ENCODE data around the gene THOP1. TPM values are rescaled to one million over a fixed set of nuclear protein-coding genes. Genes with fewer than 3 reads are reported as not detected.

The THOP1 gene
- polyA plus RNA-seq, 12 donors = 28.9 to 48.0 (median 38.7) TPM; not detected in 1

DNA sequence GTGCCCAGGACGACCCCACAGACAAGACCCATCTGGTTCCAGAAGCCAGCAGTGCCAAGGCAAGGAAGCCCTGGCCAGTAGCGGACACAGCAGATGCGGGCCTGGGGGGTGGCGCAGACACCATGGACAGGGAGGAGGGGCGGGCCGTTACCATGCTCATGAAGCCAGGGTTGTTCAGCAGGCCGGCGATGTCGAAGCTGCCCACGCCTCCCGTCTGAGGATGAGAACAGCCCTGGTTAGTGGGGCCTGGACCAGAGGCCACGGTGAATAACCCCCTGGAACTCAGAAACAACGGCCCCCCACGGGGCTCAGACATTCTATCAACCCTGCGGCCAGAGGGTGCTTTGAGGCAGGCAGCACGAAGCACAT lies 24.0 kb upstream of the THOP1 start:
- DNase-seq = no peak

DNA sequence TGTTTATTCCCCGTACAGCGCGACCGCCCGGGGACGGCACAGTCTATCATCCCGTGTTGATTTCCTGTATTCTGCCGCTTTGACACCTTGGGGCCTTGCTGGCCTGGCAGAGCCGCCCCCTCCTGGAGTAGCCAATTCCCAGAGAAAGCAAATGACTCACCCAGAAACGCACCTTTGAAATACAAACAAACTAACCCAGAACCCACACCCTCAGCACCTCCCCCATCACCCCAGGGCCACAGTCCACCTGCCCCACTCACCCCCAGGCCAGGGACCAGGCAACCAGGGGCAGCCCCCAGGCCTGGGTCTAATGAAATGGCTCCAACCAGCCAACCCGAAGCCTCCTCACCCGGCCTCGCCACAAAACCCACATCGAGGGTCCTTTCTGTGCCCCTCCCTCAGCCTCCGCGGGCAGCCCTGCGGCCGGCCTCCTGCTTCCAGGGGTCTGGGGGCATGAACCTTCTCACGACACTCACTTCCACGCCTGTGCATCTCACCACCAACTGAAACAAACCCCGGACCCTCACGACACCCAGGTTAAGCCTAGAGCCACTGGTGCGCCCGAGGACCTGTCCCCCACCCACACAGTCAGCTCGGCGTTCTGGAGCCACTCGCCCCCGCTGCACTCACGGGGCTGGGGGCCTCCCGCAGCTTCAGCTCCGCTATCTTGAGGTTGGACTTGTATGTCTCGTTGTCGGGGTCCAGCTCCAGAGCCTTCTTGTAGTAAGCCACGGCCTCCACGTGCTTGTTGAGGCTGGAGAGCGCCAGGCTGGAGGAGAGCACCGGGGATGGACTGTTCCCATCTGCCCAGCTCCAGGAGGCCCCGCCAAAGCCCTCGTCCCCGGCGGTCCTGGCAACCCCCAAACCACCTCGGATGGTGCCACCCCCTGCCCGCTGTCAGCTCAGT lies 23.2 kb upstream of the THOP1 start:
- DNase-seq = no peak

DNA sequence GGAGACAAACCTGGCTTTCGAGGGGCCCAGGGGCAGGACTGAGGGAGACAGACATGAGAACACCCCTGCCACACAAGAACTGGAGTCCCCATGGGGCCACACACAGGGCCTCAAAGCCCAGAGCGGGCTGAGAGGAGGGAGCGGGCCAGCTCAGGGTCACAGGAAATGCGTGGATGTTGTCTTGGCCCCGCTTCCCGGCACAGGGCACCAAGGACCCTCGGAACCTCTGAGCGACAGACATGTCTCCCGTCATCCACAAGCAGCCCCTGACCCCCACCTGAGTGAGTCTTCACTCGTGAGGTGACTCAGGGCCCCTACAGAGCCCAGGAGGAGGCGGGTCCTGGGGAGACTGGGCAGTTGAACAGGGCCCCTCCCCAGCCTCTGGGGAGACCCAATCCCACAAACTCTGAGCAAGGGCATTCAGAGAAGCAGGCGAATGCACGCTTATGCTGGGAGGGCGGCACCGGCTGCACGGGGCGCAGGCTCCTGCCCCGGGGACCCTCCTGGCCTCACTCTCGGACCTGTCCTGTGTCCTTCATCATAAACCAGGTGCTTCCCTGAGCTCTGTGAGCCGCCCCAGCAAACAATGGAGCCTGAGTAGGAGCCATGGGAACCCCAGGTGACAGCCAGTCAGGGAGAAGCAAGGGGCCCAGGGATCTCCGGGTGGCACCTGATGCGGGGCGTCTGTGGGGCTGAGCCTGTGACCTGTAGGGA lies 22.4 kb upstream of the THOP1 start:
- no peak for DNase-seq

DNA sequence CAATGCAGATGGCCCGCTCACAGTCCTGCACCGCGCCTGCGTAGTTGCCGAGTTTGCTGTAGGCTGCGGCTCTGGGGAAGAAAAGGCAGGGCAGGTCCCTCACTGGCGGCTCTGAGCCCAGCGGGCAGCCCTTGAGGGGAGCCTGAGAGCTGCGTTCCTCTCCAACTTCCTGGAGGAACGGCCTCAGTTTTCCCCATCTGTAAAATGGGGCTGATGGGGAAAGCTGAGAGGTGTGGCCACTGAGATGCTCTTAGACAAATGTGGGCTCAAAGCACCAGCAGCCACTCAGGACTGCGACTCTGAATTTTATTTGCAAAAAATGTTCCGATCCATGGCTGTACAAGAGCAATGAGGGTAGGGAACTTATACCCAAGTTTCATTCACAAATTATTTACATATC lies 21.6 kb upstream of the THOP1 start:
- no peak for DNase-seq

DNA sequence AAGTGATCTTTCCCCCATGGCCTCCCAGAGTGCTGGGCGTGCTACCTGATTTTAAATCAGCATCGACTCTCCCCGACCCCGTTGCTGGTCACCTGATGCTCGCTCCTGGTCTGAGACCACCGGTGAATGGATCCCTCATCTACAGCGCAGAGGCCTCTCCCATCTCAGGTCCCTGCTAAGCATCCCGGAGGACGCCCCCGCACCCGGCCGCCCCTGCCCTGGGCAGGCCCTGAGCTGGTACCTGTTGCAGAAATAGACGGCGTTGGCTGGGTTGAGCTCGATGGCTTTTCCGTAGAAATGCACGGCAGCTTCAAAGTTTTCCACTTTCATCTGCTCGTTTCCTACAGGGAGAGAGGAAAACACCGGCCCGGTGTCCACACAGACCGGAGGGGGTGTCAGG lies 20.4 kb upstream of the THOP1 start:
- no peak for DNase-seq

DNA sequence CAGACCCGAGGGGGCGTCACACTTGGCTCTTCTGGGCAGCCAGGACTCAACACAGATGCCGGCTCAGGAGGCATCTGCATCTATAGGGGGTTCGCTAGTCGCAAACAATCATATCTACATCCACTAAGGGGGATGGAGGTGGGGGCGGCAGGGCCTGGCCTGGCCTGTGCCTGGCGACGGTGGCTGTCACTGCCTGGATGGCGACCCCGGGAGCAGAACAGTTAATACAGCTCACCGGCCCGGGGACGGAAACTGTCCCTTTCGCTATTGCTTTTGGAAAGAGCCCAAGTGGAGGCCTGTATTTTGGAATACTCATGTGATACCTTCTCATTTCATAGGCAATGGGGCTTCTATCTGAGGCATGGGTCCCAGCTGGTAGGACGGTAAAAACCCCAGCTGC lies 19.9 kb upstream of the THOP1 start:
- DNase-seq = no peak

DNA sequence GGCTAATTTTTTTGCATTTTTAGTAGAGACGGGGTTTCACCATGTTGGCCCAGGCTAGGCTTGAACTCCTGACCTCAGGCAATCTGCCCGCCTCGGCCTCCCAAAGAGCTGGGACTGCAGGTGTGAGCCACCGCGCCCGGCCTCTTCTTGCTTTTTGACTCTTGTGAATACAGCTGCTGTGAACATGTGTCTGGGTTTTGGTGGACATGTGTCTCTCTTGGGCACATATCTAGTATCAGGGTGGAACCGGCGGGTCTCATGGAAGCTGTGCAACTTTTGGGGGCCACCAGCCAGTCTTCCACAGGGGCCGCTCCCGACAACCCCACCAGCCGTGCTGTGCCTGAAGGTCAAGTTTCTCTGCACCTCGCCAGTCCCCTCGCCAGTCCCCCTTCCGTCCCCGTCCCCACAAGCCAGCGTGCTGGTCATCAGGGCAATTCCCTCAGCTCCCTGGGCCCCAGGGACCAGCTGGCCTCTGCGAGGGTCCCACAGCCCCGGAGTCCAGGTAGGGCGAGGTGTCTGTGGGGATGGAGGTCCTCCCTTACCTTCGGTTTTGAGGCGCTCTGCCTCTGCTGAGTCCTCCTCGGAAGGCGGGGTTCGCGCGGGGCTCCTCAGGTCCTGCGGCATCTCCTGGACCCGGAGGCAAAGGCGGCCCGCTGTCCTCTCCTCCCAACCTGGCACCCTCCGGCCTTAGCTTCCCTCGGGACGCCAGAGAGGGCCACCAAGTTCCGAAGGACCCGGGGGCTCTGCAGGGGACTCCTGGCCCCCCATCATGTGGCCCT lies 18.5 kb upstream of the THOP1 start:
- DNase-seq = no peak

DNA sequence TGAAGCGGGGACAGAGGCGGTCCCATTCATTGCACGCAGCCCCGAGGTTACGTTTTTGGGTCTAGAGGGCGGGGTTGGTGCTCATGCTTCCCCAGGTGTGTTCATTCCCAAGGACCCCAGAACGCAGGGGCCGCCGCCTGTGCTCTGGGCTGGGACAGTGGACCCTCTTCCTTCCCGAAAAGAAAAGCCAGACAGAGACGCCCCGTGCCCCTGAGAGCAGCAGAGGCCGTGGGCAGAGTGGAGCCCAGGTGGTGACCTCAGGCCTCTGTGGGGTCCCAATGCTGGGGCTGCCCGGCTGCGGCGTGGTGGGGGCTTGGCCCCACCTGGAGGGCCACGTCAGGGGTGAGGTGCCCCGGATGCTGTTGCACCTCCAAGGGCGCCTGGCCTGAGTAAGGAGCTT lies 17.6 kb upstream of the THOP1 start:
- DNase-seq = no peak

DNA sequence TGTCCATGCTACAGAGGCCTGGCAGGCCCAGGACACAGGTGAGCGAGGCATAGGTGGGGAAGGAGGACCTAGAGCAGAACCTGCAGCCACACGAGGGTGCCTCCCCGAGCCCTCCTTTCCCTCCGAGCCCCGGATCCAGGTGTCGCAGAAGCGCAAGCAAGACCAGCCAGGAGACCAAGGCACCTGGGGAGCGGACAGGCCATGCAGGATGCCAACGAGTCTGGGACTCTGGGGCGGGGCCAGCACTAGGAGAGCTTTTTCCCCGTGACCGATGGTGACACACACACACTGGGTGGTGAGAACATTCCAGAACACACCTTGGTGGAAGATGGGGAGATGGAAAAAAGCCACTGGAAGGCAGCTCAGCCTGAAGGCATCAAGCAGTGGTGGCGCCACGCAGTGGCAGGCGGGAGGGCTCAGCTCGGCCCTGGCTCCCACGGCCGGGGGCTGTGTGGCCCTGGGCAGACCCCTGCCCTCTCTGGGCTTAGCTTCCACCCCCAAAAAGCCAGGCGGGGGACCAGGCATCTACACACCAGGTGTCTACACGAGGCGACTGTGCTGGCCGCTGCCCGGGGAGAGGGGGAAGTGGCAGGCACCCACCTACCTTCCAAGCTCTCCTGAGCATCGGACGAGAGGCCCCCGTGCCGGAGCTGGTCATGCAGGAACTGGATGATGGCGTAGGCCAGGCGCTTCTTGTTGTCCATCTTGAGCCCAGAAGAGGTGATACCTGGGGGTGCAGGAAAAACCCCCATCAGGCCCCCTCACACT lies 16.8 kb upstream of the THOP1 start:
- no peak for DNase-seq

DNA sequence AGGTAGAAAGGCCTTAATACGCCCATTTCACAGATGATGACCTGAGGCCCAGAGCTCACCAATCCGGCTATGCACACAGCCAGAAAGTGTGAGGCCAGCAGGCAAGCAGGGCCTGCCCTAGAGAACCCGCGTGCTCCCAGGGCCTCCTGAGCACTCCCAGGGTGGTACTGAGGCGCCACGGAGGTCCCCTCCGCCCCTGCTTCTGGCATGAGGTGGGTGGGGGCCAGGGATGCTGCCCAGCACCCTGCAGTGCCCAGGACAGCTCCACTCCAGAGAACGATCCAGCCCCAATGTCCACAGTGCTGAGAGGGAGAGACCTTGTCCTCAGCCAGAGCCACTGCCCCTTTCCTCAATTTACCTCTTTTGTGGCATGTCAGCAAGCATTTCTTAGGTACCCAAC lies 16.1 kb upstream of the THOP1 start:
- no peak for DNase-seq

DNA sequence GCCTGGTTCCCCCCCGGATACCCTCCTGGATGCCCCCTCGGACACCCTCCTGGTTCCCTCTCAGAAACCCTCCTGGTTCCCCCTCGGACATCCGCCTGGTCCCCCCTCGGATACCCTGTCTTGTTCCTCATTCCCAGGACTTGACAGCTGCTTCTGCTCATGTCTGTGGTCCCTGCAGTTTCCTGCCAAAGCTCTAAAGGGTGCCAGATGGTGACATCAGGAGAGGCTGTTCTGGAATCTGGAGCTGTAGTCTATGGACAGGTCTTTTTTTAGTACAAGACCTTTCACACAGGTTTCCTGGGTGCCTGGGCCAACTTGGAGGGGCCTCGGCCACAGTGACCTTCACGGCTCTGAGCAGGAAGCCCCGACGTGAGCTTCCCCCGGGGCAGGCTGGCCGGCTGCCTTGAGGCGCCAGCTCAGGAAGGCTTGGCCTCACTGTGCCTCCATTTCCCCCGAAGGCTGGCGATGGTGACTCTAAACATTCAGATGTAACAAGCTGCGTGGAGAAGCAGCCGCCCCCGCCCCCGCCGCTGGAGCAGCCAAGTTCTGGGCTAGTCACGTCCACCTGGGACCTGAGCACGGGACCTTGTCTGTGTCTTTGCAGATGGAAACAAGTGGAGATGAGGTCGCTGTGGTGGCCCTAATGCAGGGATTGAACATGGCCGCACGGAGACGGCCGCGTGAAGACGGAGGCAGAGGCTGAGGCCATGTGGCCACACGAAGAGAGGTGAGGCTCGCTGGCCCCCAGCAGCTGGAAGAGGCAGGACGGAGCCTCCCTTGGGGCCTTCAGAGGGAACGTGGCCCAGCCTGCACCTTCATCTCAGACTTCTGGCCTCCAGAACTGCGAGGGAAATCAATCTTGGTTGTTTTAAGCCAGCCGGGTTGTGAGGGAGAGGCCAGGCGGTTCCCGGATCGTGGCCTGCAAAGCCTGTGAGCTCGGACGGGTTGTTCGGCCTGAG lies 15.0 kb upstream of the THOP1 start:
- peak; percentile 75 for DNase-seq

DNA sequence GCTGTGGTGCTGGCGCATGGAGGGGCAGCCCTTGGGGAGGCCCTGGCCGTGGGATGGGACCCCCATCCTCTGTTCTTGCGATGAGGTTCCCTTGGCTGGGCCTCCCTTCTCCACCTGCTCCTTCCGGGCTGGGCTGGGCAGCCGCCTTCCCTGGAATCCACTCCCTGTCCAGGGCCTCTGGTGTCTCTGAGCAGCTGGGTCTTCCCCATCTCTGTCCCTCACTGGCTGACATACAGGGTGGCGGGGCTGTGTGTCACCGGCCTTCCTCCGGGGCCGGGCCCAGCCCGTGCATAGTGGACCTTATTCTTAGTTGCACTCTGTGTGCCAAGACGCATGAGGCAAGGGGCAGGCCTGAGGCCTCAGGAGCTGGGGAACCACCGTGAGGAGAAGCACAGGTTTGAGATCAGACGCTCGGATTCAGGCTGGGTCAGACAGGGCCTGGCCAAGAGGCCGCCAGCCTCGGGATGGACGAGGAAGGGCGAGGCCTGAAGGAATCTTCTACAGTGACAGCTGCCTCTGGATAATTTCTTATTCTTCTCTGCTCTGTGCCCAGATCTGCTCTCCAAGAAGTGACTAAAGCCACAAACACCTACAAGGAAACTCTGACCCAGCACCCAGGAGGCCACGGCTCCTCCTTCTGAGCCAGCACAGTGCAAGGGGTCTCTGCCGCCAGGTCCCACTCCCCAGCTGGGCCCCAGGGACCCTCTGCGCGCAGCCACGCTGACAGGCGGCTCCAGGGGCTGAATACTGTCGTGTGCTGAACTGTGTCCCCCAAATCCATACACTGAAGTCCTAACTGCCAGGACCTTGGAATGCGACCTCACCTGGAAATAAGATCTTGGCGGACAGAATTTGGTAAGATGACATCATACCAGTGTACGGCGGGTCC lies 13.3 kb upstream of the THOP1 start:
- peak; percentile 25 for DNase-seq

DNA sequence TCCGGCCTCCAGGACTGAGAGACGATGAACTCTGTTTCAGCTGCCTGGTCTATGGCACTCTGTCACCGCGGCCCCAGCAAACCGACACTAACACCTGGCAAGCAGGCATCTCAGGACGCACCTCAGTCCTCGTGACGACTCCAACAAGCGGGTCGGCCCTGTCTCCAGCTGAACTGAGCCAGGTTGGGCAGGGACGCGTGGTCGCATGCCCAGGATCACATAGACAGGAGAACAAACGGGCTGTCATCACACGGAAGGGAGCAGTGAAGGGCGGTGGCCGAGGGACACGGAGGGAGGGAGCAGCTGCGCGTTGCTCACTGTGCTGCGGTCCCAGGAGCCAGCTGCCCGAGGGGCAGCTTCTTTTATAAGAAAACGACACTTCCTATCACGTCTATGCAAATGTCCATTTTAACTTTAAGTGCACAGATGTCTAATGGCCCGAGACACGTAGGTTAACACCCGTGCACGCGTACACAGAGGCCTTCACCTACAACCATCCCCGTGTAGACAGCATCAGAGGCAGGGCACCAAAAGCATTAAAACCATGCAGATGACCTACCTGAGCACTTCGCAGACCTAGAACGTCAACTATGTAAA lies 11.1 kb upstream of the THOP1 start:
- DNase-seq = no peak

DNA sequence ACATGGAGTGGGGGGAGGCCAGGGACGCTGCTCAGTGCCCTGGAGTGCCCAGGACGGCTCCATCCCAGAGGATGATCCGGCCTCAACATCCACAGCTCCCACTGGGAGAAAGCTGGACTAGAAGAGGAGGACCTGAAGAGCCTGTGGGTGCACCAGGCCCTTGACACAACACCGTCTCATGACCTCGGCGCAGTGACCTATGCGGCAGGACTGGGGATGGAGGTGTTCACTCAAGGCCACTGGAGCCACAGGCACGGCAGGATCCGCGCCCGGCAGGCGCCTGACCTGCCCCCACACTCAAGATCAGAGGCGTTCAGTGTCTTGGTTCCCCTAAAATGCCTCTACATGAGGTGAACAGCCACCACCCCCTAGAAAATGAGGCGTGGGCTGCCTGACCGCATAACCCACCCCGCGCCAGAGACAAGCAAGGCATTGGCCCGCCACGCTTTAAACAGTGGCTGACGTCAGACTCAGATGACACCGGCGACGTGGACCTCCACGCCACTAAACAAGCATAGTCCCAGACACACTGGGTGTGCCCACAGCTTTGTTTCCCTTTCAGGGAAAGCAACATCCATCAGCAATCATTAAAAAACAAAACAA lies 10.2 kb upstream of the THOP1 start:
- DNase-seq = no peak

DNA sequence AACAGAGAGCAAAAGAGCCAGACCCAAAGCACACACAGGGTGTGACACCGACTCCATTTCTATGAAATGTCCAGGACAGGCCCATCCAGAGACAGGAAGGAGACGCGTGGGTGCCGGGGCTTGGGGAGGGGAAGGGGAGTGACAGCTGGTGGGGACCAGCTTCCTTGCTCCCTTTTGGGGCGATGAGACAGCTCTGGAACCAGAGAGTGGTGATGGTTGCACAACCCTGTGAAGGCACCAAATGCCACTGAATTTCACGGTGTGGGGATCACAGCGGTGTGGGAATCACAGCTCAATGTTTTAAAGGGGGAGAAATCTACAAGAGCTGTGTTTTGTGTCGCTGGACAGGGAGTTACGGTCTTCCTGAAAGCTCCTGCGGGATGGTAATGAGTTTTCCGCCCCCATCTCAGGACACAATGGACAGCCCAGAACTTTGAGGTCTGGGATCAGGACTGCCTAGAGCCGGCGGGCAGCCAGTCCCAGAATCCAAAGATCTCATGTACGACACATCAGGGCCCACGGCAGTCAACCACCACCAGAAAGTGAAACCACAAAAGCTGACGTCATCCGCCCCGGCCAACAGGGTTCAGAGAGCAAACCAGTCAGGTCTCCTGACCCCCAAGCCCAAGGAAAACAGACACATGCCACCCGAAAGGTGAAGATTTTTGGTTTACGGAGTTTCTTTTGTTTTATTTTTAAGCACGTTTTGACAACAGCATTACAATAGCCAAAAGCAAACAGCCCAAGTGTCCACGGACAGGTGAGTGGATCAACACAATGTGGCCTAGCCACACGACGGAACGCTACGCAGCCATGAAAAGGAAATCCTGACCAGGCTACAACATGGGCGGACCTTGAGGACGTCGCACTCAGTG lies 9.5 kb upstream of the THOP1 start:
- DNase-seq = no peak

DNA sequence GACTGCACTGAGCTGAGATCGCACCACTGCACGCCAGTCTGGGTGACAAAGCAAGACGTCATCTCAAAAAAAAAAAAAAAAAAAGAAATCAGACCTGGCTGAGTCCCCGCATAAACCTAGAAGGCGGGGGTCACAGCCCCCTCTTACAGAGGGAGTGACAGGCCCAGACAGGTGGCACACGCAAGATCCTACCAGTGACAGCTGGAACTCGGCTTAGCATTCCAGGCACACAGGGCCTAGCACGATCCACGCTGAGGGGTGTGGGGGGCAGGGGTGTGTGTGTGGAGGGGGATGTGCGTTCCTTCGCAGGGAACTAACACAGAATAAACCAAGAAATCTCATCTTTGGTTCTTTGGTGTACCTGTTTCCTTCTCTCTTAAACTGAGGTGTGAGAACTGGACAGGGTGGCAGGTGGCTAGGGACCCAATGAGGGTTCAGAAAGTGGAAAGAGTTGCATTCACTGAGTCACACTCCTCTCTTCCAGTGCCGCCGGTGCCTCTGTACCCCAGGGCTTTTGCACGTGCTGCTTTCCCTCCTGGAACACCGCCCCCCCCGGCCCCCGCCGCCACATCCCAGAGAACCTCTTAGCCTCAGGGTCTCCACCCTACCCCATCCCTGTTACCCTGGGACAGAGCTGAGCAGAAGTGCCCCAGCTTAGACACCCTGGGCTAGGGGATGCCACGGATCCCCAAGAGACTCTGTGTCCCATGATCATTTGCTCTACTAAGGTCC lies 7.2 kb upstream of the THOP1 start:
- no peak for DNase-seq

Measured in muscle of arm (tissue), 12 donors.